Globus pallidus (tissue), 1 donor: ENCODE data around the gene ABCC5.
"Not testable (repeated sequence)": the region's sequence is repeated elsewhere in the genome, so short reads cannot be mapped to it uniquely, and the experiment has no call there.

Experiments
- DNase-seq: peaks from one replicate; pipeline ENCODE4 v3.0.0-alpha.2; 2015; ENCODE audit warnings: low spot score

The ABCC5 gene

DNA sequence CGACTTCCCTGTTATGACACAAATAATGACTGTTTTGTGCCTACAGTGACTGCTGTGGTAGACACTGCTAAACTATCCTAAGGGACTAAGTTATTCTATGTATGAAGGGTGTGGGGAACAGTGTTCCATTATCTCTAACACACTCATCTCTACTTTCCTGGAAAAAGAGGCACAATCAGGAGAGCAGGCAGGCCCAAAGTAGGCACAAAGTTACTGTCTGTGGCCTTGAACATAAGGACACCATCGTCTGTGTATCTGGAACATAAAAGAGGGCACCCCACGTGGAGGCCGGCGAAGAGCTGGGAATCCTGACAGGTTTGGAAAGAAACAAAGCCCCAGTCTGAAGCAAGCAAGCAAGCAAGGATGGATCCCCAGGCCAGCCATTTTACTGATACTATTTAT lies 1.5 kb downstream of the ABCC5 start:
- no peak for DNase-seq

DNA sequence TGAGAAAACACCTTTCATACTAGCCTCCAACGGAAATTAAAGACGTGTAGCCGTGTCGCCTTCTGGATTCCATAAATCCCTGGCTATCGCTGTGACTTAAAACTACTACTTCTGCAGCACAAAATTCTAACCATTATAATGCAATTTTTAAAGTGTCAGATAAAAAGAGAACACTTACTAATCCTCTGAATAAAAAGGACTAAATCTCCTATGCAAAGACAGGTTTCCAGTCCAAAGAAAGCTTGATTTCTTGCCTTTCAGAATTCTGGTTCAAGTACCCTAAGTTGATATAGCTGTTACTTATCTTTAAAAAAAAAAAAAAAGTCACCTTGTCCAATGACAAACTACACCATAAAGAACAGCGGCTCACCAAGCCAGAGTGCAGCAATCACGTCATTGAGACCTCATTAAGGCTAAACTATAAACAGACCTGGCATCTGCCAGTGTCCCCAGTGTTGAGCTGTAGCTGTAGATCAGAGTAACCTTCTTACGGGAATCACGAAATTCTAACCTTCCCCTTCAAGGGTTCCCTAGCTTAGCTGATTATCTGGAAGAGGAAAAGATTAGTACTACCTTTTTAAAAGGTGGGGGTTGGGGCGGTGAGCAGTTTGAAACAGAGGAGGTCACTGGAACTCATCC lies 2.2 kb downstream of the ABCC5 start:
- DNase-seq: no peak

DNA sequence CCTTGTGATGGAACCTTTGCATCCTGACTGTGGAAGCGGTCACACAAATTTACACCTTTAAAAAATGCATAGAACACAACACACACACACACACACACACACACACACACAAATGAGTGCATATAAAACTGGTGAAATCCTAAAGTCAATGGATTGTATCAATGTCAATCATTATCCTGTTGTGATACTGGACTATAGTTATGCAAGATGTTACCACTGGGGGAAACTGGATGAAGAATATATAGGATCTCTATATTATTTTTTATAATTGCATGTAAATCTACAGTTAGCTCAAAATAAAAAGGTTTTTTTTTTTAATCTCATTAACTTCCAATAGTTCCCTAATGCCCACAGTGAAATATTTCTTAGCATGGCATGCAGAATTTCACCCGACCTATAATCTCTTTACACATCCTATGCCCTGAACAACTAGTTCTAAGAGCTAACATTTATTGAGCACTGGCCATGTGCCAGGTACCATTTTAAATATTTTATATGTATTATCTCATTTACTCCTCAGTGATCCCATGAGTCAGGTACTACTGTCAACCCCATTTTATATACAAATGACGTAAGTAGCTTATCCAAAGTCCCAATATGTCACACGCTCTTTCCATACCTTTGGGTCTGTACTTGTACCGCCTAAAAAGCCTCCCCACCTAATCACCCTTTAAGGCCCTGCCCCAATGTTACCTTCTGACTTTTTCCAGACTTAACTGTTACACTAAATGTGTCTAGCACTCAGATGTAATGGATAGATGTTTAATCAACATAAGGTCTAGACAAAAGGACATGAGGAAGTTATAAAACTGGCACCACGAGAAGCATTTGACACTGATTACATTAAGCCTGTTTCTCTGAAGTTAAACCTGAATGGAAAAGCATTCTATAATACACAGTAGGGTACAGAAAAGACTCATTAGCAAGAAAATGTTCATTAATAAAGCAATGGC lies 5.5 kb downstream of the ABCC5 start:
- no peak for DNase-seq

DNA sequence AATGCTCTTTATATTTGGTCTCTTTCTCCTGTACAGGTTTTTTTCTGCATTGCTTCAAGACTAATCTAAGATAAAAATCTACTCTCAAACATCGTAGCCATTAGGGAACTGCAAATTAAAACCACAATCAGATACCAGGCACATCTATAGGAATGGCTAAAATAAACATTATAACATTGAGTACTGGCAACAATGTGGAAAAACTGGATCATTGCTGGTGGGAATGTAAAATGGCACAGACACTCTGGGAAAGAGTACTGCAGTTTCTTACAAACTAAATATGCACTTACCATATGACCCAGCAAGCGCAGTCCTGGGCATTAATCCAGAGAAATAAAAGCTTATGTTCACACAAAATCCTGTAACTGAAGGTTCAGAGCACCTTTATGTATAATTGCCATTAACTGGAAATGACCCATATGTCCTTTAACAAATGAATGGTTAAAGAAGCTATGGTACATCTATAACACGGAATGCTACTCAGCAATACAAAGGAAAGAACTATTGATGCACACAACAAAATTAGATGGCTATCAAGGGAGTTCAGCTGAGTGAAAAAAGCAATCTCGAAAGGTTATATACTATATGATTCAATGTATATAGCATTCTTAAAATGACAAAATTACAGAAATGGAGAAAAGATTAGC lies 6.3 kb downstream of the ABCC5 start:
- DNase-seq: no peak

DNA sequence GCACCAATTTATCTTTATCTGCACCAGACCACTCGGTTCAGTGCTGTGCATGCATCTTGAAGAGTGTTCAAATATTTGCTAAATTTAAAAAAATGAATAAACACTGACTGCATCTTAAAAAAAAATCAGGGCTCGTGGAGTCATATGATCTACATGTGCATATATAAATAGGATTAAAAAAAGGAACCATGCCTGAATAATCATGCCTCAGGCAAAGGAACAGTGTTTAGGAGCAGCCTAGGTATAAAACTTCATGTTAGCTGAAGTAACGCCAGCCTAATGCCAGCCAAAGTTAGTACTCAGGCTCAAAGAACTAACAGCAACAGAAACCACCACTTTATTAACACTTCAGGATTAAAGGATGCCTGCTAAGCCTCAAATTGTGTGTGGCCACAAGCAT lies 9.5 kb downstream of the ABCC5 start:
- no peak for DNase-seq

DNA sequence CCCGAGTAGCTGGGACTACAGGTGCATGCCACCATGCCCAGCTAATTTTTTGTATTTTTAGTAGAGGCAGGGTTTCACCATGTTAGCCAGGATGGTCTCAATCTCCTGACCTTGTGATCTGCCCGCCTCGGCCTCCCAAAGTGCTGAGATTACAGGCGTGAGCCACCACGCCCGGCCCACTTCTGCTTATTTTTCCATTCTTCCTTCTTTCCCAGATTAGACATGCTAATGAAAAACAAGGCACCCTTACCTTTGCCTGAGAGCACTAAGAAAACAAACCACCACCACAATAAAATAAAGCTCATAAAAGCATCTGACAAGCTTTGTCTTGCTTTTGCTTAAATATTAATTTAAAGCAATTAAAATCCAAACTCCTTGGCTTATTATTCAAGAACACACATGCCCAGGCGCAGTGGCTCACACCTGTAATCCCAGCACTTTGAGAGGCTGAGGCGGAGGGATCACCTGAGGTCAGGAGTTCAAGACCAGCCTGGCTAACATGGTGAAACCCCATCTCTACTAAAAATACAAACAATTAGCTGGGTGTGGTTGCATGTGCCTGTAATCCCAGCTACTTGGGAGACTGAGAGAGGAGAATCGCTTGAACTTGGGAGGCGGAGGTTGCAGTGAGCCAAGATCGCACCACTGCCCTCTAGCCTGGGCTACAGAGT lies 10.4 kb downstream of the ABCC5 start:
- not testable (repeated sequence) for DNase-seq

DNA sequence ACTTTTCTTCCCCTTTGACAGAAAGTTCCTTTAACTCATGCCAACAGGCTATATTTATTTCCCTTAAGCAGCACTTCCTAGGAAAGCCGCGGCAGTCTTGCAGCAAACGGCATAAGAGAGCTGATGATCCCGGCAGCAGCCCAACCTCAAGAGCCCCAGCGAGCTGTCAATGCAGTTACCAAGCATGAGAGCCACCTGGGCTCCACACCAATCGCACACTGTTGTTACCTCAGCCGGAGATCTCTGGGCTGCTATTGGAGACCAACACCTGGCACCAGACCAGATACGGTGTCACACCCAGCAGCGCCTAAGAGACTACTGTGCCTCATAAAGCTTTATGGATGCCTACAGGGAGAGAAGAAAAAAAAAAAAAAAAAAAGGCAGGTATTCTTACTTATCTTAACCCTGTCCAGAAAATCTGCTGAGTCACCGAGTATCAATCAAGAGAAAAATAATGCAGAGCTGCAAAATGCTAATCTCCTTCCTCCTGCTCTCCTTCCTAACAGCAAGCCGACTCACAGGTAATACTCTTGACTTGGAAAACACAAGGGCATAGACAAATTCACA lies 11.7 kb downstream of the ABCC5 start:
- peak; percentile 36 for DNase-seq

DNA sequence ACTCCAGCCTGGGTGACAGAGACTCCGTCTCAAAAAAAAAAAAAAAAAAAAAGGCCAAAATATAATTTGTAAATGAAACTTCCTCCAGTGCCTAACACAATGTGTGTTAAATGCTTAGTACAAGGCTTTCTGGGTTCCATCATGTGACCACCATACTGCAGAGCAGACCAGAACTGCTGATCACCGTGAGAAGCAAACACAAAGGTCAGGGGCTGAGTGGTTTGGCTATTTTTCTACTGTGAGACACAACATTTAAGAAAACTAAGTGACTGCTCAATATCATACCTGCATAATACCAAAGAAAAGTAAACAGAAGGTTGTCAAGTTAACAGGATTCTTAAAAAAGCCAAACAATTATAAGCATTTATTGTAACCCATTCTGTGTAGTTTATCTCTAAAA lies 13.2 kb downstream of the ABCC5 start:
- peak; percentile 20 for DNase-seq

DNA sequence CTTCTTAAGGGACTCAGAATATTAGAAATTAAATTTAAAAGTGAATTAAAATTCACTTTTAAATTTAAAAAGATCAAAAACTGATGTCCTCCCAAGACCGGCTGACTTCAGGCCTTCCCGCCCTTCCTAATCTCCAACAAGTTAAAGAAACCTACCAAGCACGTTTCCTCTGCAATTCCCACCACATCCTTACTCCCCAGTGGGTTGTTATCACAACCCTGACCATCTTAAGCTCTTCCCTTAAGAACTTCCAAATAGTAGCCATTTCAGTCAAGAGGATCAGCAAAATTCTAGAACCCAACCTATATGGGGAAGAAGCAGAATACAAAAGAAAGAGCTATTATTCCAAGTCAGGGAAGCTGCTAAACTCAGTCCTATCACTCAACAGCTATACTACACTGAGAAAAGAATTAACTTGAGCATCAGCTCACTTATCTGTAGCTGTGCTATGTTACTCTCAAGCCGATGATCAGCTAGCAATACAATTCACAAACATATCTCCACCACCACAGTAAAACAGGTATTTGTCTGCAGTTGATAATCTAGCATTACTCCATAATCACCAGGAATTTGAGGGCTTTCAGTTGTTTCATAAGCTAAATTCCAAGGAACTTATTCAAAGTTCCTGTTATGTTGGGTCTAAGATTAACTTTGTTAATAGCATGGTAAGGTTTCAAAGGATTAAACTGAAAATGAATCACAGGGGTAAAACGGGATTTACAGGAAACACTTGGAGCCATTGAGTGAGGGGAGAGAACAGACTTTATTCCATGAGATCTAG lies 14.3 kb downstream of the ABCC5 start:
- DNase-seq: no peak

DNA sequence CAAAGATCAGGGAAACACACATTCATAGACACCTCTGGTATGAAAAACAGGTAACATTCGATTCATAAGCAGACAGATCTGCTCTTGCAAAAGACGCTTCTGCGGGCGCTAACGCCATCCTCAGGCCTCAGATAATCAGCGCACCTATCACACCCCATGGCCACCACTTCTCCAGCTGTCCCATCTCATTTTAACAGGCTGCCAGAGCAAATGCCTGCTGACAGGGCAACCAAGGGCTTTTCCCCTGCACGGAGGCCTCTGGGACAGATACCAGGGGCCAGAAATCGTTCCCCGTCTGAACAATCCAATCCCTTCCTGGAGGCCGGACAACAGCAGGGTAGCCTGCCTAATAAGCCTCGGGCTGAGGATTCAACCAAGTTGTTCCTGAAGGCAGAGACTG lies 15.2 kb downstream of the ABCC5 start:
- DNase-seq: no peak

DNA sequence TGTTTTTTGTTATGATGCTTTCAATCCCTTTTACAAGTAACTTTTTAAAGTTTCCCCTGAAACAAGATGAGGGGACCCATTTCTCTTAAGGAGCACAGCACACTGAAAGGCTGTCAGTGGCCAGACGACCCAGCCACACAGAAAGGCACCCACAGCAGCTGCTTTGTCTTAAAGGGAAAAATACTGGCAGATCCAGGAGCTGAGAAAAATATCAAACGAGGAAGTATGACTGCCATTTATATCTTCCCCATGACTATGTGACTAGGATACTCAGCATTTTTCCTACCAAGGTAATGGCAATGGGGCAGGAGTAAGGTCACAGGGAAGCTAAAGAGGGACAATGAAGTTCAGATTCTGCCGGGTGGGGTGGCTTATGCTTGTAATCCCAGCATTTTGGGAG lies 15.9 kb downstream of the ABCC5 start:
- DNase-seq: no peak

DNA sequence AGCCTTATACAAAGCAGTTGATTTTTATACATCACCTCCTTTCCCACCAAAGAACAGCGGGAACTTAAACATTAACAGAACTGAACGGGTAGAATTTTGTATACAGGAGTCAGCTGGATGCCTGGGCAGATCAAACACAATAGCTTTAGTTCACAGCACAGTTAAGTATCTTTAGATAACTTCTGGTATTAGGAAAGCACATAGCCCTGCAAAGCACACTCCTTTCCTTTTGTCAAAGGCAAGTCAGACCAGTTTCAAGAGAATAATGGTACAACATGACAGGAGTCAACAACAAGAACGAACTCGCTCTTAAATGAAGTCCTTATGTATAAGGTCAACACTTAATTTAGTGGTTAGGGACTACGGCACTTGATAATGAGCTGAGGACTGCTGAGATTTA lies 26.3 kb downstream of the ABCC5 start:
- no peak for DNase-seq

DNA sequence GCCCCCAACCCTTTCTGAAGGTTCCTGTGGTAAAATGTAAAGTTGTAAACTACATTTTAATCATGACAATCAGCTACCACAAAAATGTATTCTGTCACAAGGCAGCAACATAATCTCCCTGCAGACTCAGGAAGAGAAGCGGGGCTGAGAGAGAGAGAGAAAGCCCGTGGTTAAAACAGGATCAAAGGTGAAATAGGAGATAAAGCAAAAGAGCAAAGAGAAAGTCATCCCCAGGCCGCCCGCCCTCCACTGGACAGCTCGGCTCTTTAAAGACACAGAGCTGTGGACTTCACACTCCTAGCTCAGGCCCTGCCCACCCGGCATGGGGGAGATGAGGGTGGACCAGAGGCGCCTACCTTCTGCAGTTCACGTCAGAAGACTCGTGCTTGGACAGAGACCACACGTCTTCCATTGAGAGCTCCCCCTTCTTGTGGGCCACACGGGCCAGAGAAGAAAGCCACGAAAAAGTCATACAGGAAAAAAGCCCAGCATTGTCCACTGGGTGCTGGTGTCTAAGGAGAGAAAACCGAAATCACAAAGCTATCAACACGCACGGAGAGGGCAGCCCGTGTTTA lies 29.4 kb downstream of the ABCC5 start:
- DNase-seq: no peak

DNA sequence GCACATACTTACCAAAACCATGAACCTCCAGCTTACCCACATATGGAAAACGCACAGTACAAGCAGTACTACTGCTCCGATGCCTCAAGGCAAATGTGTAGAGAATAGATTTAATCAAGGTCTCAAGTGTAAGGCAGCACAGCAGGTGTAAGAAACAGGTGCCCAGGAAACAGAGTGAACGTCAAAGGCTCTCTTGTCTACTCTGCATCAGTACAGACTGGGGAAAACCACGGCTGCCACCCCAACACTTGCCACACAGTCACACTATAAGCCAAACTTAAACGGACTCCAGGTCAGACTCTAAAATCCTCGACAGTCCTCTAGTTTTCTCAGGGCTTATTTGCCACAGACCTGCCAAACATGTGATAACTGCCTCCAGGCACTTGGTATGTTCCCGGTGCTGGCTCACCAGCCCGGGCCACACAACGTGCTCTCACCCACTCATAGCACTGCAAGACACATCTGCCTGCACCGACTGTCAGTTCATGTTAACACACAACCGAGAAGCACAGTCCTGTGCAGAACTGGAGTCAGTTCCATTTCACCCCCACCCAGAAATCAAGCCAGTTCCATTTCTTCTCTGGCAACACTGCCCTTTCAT lies 30.6 kb downstream of the ABCC5 start:
- DNase-seq: no peak

DNA sequence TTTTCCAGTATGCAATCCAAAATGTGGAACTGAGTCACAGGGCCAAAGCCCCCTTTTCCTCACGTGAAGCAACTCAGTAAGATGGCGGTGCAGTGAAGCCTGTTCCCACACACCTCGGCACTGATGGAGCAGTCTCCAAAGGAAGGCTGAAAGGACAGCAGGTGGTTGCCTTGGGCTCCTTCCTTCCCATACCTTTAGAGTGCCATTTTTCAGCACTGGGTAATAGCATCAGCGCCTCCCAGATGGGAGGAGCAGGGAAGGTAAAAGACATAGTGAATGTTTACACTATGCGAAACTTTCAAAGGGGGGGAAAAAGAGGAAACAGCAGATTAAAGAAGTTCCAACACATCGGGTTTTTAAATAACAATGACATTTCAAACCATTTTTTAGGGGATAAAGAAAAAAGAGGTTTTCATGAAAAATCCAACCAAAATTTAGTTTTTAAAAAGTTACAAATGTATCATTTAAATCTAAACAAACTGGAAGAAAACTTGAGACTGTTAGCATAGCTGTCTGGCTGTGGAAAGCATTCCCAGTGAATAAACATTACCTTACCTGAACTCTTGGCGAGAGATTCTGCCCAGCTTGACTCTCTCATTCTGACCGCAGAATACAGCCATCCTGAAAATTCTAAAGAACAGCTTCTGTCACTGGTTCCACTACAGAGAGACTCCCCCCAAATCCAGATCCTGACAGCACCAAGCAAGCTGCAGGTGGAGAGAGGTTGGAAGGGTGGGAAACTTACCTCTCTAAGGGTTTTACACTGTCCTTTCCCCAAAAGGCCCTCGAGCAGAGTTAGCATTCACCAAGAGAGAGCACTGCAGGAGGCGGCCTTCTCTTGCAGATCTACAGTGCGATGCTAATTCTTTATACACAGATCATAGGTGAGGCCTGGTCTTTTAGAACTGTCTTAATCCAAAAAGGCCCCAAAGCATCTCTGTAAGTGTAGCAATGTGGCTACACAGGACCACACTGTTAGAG lies 32.6 kb downstream of the ABCC5 start:
- no peak for DNase-seq

DNA sequence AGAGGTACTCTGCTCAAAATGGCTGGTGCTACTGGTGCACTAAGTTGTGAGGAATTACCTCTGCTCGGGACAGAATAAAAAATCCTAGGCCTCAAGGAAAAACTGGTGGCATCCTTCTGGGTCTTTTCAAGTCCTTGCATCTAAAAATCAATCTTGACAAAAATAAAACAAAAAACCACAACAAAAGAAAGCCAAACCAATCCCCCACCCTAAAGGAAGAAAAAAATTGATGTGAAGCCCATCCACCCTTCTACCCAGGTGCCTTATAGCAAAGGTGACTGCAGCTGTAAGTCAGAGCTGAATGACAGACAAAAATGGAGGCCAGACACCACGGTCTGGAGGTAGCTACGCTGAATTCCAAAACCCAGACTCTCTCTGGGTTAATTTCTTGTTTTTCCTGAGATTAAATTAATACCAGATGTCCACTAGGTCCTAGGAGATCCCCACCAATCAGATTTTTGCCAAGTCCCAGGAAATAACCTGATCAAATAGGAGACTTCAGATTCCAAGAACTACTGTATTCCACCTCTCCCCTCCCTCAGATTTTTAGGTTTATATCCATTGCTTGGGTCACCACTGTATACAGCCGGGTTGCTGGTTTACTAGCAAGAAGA lies 33.5 kb downstream of the ABCC5 start:
- no peak for DNase-seq

DNA sequence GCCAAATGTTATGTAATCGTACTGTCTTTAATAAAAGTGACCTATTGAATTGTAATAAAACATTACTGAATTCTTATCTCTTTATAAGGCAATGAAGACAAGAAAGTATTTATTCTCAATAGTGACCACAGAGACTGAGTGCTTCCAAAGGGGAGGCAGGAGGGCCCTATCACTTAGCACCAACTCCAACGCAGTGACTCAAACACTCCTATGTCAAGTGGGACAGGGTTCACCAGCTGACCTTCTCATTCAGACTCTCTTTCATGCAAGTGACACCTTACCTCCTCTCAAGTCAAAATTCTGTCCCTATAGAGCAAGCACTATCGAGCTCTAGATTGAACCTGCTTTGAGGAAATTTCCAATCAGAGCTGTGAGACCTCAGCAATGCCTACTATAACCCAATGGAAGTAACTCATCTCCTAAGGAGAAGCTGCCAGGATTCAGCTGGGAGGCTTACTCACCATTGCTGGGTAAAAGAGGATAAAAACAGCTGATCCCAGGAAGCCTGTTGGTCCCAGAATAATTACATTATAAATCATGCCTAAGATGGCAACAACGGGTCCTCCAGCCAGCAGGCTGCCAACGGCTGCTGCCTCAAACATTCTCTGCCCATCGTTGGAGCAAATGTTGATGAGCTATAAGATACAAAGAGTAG lies 35.6 kb downstream of the ABCC5 start:
- DNase-seq: no peak

DNA sequence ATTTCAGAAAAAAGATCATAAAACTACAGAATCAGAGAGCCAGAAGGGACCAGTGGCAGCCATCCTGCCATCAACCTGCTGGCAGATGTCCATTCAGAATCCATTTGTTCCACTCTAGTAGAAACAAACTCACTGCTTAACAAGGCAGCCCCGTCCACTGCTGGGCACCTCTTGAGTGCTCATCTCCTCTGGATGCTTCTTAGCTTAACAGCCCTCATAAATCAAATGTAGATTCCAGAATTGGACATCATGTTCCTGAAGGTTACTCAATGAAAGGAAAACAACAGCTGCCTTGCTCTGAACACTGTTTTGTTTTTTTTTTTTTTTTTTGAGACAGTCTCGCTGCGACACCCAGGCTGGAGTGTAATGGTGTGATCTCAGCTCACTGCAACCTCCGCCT lies 37.3 kb downstream of the ABCC5 start:
- no peak for DNase-seq
